CD14-positive monocyte (primary cell): ENCODE data around the gene KRT74. TPM values are rescaled to one million over a fixed set of nuclear protein-coding genes. Genes with fewer than 3 reads are reported as not detected.

Source experiments
- DNase-seq, 3 donors: peaks; one replicate each; pipeline ENCODE4 v3.0.0-alpha.2; 2011 to 2022
- H2AFZ ChIP-seq: 2 replicates; pipeline ENCODE4 v1.6.0; 2012; ENCODE audit warnings: mild to moderate bottlenecking, low read depth, low read length, inconsistent platforms; ENCODE audit not compliant: insufficient read depth, poor library complexity, severe bottlenecking
- H3K27ac ChIP-seq, 2 donors: 1 replicate in 1 of 2; 2 replicates in 1 of 2; pipeline ENCODE4 v1.5.1; 2012 to 2013; ENCODE audit warnings: low read length in 2 of 2, control low read depth in 1 of 2, inconsistent platforms in 1 of 2, low read depth in 1 of 2, mild to moderate bottlenecking in 1 of 2
- H3K27me3 ChIP-seq, 2 donors: one replicate each; pipeline versions ENCODE4 v1.6.0 to v1.6.1; 2011 to 2013; ENCODE audit warnings: low read length in 2 of 2; ENCODE audit not compliant: control insufficient read depth in 2 of 2, insufficient read depth in 2 of 2
- H3K36me3 ChIP-seq, 2 donors: replicated peaks in 1 of 2; 1 replicate in 1 of 2; 2 replicates in 1 of 2; pipeline versions ENCODE4 v1.5.1 to v1.6.1; 2012 to 2013; ENCODE audit warnings: low read length in 2 of 2, control low read depth in 1 of 2, inconsistent platforms in 1 of 2, mild to moderate bottlenecking in 1 of 2; ENCODE audit not compliant: insufficient read depth in 2 of 2, control insufficient read depth in 1 of 2
- H3K4me1 ChIP-seq, 2 donors: 1 replicate in 1 of 2; 2 replicates in 1 of 2; pipeline versions ENCODE4 v1.5.1 to v1.6.1; 2012 to 2013; ENCODE audit warnings: low read length in 2 of 2, control low read depth in 1 of 2, inconsistent platforms in 1 of 2, mild to moderate bottlenecking in 1 of 2, moderate library complexity in 1 of 2; ENCODE audit not compliant: insufficient read depth in 2 of 2, control insufficient read depth in 1 of 2
- H3K4me2 ChIP-seq: replicated peaks from 2 replicates; pipeline ENCODE3; 2012; ENCODE audit warnings: low read length, moderate library complexity, mild to moderate bottlenecking; ENCODE audit not compliant: poor library complexity, severe bottlenecking; ENCODE audit errors: extremely low read depth
- H3K4me3 ChIP-seq, 3 experiments: fragments of 200-600 bp in 1 of 3; sonication (generic) in 1 of 3; replicated peaks in 1 of 3; 1 replicate in 2 of 3; 2 replicates in 1 of 3; pipeline ENCODE4 v1.5.1; 2011 to 2013; ENCODE audit warnings: low read length in 3 of 3, mild to moderate bottlenecking in 3 of 3, control low read depth in 2 of 3, low read depth in 2 of 3, inconsistent platforms in 1 of 3, moderate library complexity in 1 of 3
- H3K79me2 ChIP-seq: 2 replicates; pipeline ENCODE4 v1.6.0; 2012; ENCODE audit warnings: mild to moderate bottlenecking, control low read depth, inconsistent platforms, low read length, moderate library complexity; ENCODE audit not compliant: insufficient read depth
- H3K9ac ChIP-seq: 2 replicates; pipeline ENCODE4 v1.6.0; 2017; ENCODE audit warnings: low read length, mild to moderate bottlenecking; ENCODE audit not compliant: insufficient read depth, poor library complexity, severe bottlenecking
- H3K9me3 ChIP-seq, 2 donors: replicated peaks in 1 of 2; 1 replicate in 1 of 2; 2 replicates in 1 of 2; pipeline versions ENCODE4 v1.5.1 to v1.6.1; 2012 to 2013; ENCODE audit warnings: low read length in 2 of 2, control low read depth in 1 of 2; ENCODE audit not compliant: control insufficient read depth in 1 of 2, insufficient read depth in 1 of 2
- H4K20me1 ChIP-seq: 2 replicates; pipeline ENCODE4 v1.6.0; 2012; ENCODE audit warnings: mild to moderate bottlenecking, low read length, control low read depth, moderate library complexity; ENCODE audit not compliant: insufficient read depth
- H3K27ac Mint-ChIP-seq, 7 donors: one replicate each; pipeline ENCODE4 v1.8.0; 2020; ENCODE audit warnings: mild to moderate bottlenecking in 7 of 7, mixed read lengths in 7 of 7, moderate library complexity in 6 of 7, inconsistent platforms in 2 of 7
- H3K27me3 Mint-ChIP-seq, 3 donors: one replicate each; pipeline ENCODE4 v1.8.0; 2021 to 2022; ENCODE audit warnings: low read depth in 3 of 3, mild to moderate bottlenecking in 3 of 3, mixed read lengths in 3 of 3, moderate library complexity in 3 of 3, inconsistent platforms in 1 of 3
- H3K36me3 Mint-ChIP-seq, 2 donors: one replicate each; pipeline ENCODE4 v1.8.0; 2020; ENCODE audit warnings: mixed read lengths in 2 of 2, inconsistent platforms in 1 of 2, mild to moderate bottlenecking in 1 of 2
- H3K4me1 Mint-ChIP-seq: one replicate; pipeline ENCODE4 v1.8.0; 2020; ENCODE audit warnings: mild to moderate bottlenecking, mixed read lengths
- H3K4me3 Mint-ChIP-seq, 2 donors: one replicate each; pipeline ENCODE4 v1.8.0; 2020; ENCODE audit warnings: mild to moderate bottlenecking in 2 of 2, mixed read lengths in 2 of 2, moderate library complexity in 1 of 2
- H3K9me3 Mint-ChIP-seq, 7 donors: one replicate each; pipeline ENCODE4 v1.8.0; 2020 to 2022; ENCODE audit warnings: mixed read lengths in 7 of 7, mild to moderate bottlenecking in 6 of 7, moderate library complexity in 6 of 7, inconsistent platforms in 2 of 7
- WGBS: methylation state at CpG from one replicate; pipeline ENCODE4 v1.1.5; 2013; ENCODE audit warnings: missing lambda C conversion rate; ENCODE audit not compliant: insufficient coverage; 5-methylcytosine and 5-hydroxymethylcytosine counted together
- intact Hi-C, 2 donors: fragments of 100-400 bp; cut with micrococcal nuclease; formaldehyde crosslinking; loops; one replicate each; pipeline versions ENCODE4 v1.15.0 to v1.15.1; 2023
- polyA plus RNA-seq, 3 donors: library from polyadenylated mRNA; depleted of rRNA in 1 of 3; unstranded in 2 of 3; stranded (reverse) in 1 of 3; fragments of 300-500 nt in 2 of 3; fragments of >200 nt in 1 of 3; fragmentation: Illumina TruSeq in 2 of 3; gene quantifications; 1 replicate in 2 of 3; 2 replicates in 1 of 3; pipeline ENCODE4 v1.2.3, GENCODE V29; 2012 to 2021
- TF ChIP-seq, protein P1 (sequence below): fragments of 200-600 bp; IDR thresholded peaks from one replicate; pipeline ENCODE4 v1.8.0; 2022; ENCODE audit warnings: antibody characterized with exemption, mild to moderate bottlenecking

Gene KRT74
- polyA plus RNA-seq, 3 donors, result not detected

- no peak overlapping the region for H2AFZ ChIP-seq
- H3K36me3 Mint-ChIP-seq, result no peaks in the 10 kb centered on the region
- H3K27ac Mint-ChIP-seq, result no peak overlapping the region
- peaks cover 3 to 5% (median 4%) of the 10 kb centered on the region in 3 donors for H3K27me3 Mint-ChIP-seq
- H3K9me3 Mint-ChIP-seq, result no peaks in the 10 kb centered on the region
- intact Hi-C loops, result no loop called here
- H3K4me3 Mint-ChIP-seq, result no peak overlapping the region
- no peaks in the 10 kb centered on the region for H3K36me3 ChIP-seq
- no peak overlapping the region for H3K4me3 ChIP-seq
- no peaks in the 10 kb centered on the region for H3K4me1 Mint-ChIP-seq
- no peaks in the 10 kb centered on the region for H4K20me1 ChIP-seq
- H3K4me2 ChIP-seq, result no peak overlapping the region
- DNase-seq, result no peak
- no peaks in the 10 kb centered on the region for H3K27me3 ChIP-seq
- no peak overlapping the region for H3K27ac ChIP-seq
- whole genome bisulfite sequencing, result 94% methylated on average over 2 of the region's 3 CpGs
- H3K9ac ChIP-seq, result no peak overlapping the region
- TF ChIP-seq, protein P1, sequence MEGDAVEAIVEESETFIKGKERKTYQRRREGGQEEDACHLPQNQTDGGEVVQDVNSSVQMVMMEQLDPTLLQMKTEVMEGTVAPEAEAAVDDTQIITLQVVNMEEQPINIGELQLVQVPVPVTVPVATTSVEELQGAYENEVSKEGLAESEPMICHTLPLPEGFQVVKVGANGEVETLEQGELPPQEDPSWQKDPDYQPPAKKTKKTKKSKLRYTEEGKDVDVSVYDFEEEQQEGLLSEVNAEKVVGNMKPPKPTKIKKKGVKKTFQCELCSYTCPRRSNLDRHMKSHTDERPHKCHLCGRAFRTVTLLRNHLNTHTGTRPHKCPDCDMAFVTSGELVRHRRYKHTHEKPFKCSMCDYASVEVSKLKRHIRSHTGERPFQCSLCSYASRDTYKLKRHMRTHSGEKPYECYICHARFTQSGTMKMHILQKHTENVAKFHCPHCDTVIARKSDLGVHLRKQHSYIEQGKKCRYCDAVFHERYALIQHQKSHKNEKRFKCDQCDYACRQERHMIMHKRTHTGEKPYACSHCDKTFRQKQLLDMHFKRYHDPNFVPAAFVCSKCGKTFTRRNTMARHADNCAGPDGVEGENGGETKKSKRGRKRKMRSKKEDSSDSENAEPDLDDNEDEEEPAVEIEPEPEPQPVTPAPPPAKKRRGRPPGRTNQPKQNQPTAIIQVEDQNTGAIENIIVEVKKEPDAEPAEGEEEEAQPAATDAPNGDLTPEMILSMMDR, result no peak
- no peaks in the 10 kb centered on the region for H3K9me3 ChIP-seq
- H3K4me1 ChIP-seq, result no peaks in the 10 kb centered on the region
- no peaks in the 10 kb centered on the region for H3K79me2 ChIP-seq
These were observed 2.3 kb upstream of the KRT74 start for GRCh38 chr12:52575948-52576347.

GRCh38 chr12:52575256-52575655 is 1.6 kb upstream of the KRT74 start:
- Histone ChIP-seq H3K36me3 (no peaks in the 10 kb centered on the region), H3K27me3 (no peaks in the 10 kb centered on the region), H2AFZ (no peak overlapping the region), H3K4me1 (no peaks in the 10 kb centered on the region), H3K27ac (no peak overlapping the region), H3K9me3 (no peaks in the 10 kb centered on the region), H3K4me2 (no peak overlapping the region), H3K79me2 (no peaks in the 10 kb centered on the region), H4K20me1 (no peaks in the 10 kb centered on the region), H3K9ac (no peak overlapping the region), H3K4me3 (no peak overlapping the region)
- Mint-ChIP-seq H3K4me1 (no peaks in the 10 kb centered on the region), H3K27me3 (peaks cover 3 to 5% (median 4%) of the 10 kb centered on the region in 3 donors), H3K27ac (no peak overlapping the region), H3K36me3 (no peaks in the 10 kb centered on the region), H3K4me3 (no peak overlapping the region), H3K9me3 (no peaks in the 10 kb centered on the region)
- 98% methylated on average over 6 of the region's 9 CpGs for WGBS
- DNase-seq, result no peak
- intact Hi-C loops, result no loop called here
- TF ChIP-seq, protein P1, result no peak
